Coronary artery (tissue), 2 donors: Measurements from ENCODE around the gene NR3C2.
"Not testable (repeated sequence)": the region's sequence is repeated elsewhere in the genome, so short reads cannot be mapped to it uniquely, and the experiment has no call there.

ENCODE experiments used
- DNase-seq: peaks from one replicate; pipeline ENCODE4 v3.0.0-alpha.2; 2017; ENCODE audit warnings: low spot score
- H3K27ac ChIP-seq, 2 donors: fragments of 200-600 bp; sonication (generic); one replicate each; pipeline ENCODE4 v1.5.1; 2016 to 2019
- H3K4me3 ChIP-seq: fragments of 200-600 bp; sonication (generic); 2 replicates; pipeline ENCODE4 v1.5.1; 2016; ENCODE audit warnings: mild to moderate bottlenecking, moderate library complexity
- CTCF ChIP-seq: fragments of 200-600 bp; sonication (generic); IDR thresholded peaks from one replicate; pipeline ENCODE4 v1.5.1; 2019; ENCODE audit warnings: antibody characterized with exemption

The NR3C2 gene

GRCh38 chr4:148126825-148127224 is 315.4 kb downstream of the NR3C2 start:
- Histone ChIP-seq H3K4me3 (no peak overlapping the region), H3K27ac (no peak overlapping the region)
- TF ChIP-seq CTCF: no peak
- no peak for DNase-seq

DNA sequence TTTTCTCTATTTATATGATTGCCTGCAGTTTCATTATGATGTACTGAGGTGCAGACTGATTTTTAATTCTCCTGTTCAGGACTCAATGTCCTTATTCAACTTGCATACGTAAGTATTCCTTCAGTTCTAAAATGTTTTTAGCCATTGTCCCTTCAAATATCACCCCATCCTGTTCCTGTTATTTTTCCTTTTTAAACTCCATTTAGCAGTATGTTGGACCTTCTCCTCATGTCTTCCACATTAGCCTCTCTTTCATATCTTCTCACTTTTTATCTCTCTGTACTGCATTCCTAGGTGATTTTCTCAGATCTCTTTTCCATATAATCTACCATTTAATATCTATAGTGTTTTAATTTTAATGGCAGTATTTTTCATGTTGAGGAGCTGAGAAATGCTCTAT is 317.7 kb downstream of the NR3C2 start:
- H3K27ac ChIP-seq: no peak overlapping the region
- TF ChIP-seq CTCF: no peak
- DNase-seq: no peak
- no peak overlapping the region for H3K4me3 ChIP-seq

DNA sequence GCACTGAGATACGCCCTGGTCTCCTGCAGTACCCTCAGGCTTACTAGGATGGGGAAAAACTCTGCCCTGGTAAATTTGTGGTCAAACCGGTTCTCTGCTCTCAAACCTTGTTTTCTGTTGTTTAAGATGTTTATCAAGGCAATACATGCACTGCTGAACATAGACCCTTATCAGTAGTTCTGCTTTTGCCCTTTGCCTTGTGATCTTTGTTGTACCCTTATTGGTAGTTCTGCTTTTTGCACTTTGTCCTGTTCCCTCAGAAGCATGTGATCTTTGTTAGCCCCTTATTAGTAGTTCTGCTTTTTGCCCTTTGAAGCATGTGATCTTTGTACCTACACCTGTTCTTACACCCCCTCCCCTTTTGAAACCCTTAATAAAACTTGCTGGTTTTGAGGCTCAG is 319.1 kb downstream of the NR3C2 start:
- H3K27ac ChIP-seq, H3K4me3 ChIP-seq, DNase-seq: not testable (repeated sequence)

GRCh38 chr4:148120216-148120615 is 322.0 kb downstream of the NR3C2 start:
- no peak for TF ChIP-seq CTCF
- Histone ChIP-seq H3K4me3 (no peak overlapping the region), H3K27ac (no peak overlapping the region)
- no peak for DNase-seq

- no peak for DNase-seq
- no peak overlapping the region for H3K4me3 ChIP-seq
- TF ChIP-seq CTCF: no peak
- no peak overlapping the region for H3K27ac ChIP-seq
Measured at GRCh38 chr4:148118633-148119032, 323.6 kb downstream of the NR3C2 start.

DNA sequence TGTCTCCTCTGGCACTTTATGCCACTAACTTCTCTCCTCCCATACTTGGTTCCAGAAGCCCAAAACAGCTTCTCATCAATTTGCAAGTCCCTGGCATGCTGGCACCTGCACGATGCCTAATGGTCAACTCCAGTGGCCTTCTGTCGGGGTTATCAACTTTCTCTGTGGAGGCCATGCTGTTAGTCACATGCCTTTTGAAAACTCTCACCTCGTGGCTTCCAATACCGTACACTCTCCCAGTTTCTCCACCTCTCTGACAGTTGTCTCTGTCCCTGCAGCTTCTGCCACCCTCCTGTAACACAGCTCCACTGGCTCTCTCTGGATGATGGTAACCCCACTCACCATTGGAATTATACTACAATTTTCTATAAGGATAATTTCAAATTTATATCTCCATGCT is 324.0 kb downstream of the NR3C2 start:
- H3K4me3 ChIP-seq: no peak overlapping the region

GRCh38 chr4:148116969-148117368 is 325.2 kb downstream of the NR3C2 start:
- no peak for TF ChIP-seq CTCF
- Histone ChIP-seq H3K4me3 (no peak overlapping the region), H3K27ac (no peak overlapping the region)
- DNase-seq: no peak

More for the DNA sequence above, 324.0 kb downstream of the NR3C2 start:
- H3K27ac ChIP-seq: no peak overlapping the region
- DNase-seq: no peak
- TF ChIP-seq CTCF: no peak

- Histone ChIP-seq H3K27ac (no peak overlapping the region), H3K4me3 (no peak overlapping the region)
- no peak for TF ChIP-seq CTCF
- no peak for DNase-seq
Measured at GRCh38 chr4:148116264-148116663, 325.9 kb downstream of the NR3C2 start.
